Myometrial cell (primary cell): ENCODE data around the gene NLE1. TPM values are rescaled to one million over a fixed set of nuclear protein-coding genes. Genes with fewer than 3 reads are reported as not detected.

Source experiments
- total RNA-seq: library from RNA; depleted of rRNA; stranded (reverse); fragments of >200 nt; gene quantifications from 2 replicates; pipeline ENCODE4 v1.2.3, GENCODE V29; 2015

NLE1 gene
- 14.7 and 47.9 TPM in 2 replicates for total RNA-seq

GRCh38 chr17:35141681-35142466, at the start of gene NLE1:
NLE1 (minus strand) TSS chr17:35142303; CDS start chr17:35142275, 28 bp downstream.

GRCh38 chr17:35147375-35147905, 5.3 kb upstream of the NLE1 start, which contains the start of gene UNC45B:
UNC45B (plus strand) TSS chr17:35147817; CDS start chr17:35148264, 447 bp downstream.

GRCh38 chr17:35121315-35121714, 20.8 kb downstream of the NLE1 start, which contains the start of gene FNDC8:
FNDC8 (plus strand) TSS chr17:35121615; CDS start chr17:35121694, 79 bp downstream.

GRCh38 chr17:35119370-35120165, 22.5 kb downstream of the NLE1 start, which contains the start of gene RAD51D:
RAD51D (minus strand) TSS chr17:35119860; CDS start chr17:35119613, 247 bp downstream.

Other genes starting within 250 kb of the NLE1 start
- gene CCT6B, start 180.8 kb downstream of the NLE1 start, total RNA-seq = 0.58 and 0.89 TPM in 2 replicates
- 5.1 and 5.2 TPM in 2 replicates for gene ZNF830, start 180.8 kb downstream of the NLE1 start, total RNA-seq
- gene LIG3, start 161.8 kb downstream of the NLE1 start, total RNA-seq = 26.2 and 48.2 TPM in 2 replicates
- 11.8 and 16.5 TPM in 2 replicates for gene RFFL, start 78.6 kb downstream of the NLE1 start, total RNA-seq
- gene RAD51D, start 22.4 kb downstream of the NLE1 start, total RNA-seq = 8.5 and 22.2 TPM in 2 replicates
- not detected in 2 replicates for gene FNDC8, start 20.7 kb downstream of the NLE1 start, total RNA-seq
- gene UNC45B, start 5.5 kb upstream of the NLE1 start, total RNA-seq = not detected in 2 replicates
- gene SLC35G3, start 52.1 kb upstream of the NLE1 start, total RNA-seq = not detected in 2 replicates
- 33.2 and 47.9 TPM in 2 replicates for gene SLFN5, start 100.8 kb upstream of the NLE1 start, total RNA-seq
- 65.2 and 93.8 TPM in 2 replicates for gene SLFN11, start 231.3 kb upstream of the NLE1 start, total RNA-seq